H7 (cell line): ENCODE data around the gene DROSHA. TPM values are rescaled to one million over a fixed set of nuclear protein-coding genes. Genes with fewer than 3 reads are reported as not detected.

Experiments
- DNase-seq: peaks from one replicate; pipeline ENCODE4 v3.0.0; 2012
- H3K27me3 ChIP-seq: 2 replicates; pipeline ENCODE4 v1.6.0; 2011; ENCODE audit warnings: mild to moderate bottlenecking, low read length; ENCODE audit not compliant: control insufficient read depth, insufficient read depth
- H3K36me3 ChIP-seq: replicated peaks from 2 replicates; pipeline ENCODE4 v1.5.1; 2011; ENCODE audit warnings: low read length; ENCODE audit not compliant: control insufficient read depth, insufficient read depth
- H3K4me3 ChIP-seq: 2 replicates; pipeline ENCODE4 v1.5.1; 2011; ENCODE audit warnings: low read depth, mild to moderate bottlenecking, control low read depth, low read length, moderate library complexity; ENCODE audit not compliant: insufficient read depth
- total RNA-seq: library from RNA; depleted of rRNA; stranded (reverse); fragments of >200 nt; shearing (Covaris generic); gene quantifications from 2 replicates; pipeline ENCODE4 v1.2.3, GENCODE V29; 2014

DROSHA gene
- total RNA-seq, 1 experiment from 2014 or later = 36.0 TPM

DNA sequence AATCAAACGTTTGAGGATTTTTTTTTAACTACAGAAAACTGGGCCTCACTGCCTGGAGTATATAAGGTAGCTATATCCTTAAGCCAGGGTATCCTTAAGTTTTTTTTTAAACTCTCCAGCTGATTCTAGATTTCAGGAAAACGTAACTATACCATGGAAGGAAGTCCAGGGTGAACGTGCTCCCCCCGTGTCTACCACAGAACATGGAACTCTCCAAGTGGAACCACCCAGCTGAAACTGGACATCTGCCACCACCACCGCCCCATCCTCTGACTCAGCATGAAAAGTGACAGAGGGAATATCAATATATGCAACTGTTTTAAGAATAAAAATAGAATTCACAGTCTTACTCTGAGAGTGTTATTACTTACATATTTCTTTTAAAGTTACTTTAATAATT is 61.3 kb downstream of the DROSHA start:
- Histone ChIP-seq H3K4me3 (no peak overlapping the region), H3K36me3 (peaks cover 6% of the 10 kb centered on the region), H3K27me3 (no peaks in the 10 kb centered on the region)
- DNase-seq = no peak

DNA sequence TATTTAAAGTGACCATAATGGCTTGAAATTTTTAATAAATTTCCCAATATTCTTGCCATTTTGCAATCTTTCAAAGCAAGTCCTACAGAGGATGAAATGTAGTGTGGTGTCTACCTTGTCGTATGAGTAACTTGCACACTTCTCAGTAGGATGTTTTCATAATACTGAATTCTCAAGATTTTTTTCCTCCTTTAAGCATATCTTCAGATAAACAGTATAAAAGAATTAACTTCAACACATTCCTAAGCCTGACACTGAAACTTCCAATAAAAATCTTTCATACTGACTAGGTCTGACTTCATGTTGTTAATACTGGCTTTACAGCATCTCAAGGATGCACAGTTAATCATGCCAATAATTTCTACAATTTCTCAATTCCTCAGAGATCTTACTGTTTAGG is 62.0 kb downstream of the DROSHA start:
- Histone ChIP-seq H3K27me3 (no peaks in the 10 kb centered on the region), H3K36me3 (peaks cover 7% of the 10 kb centered on the region), H3K4me3 (no peak overlapping the region)
- DNase-seq = no peak

DNA sequence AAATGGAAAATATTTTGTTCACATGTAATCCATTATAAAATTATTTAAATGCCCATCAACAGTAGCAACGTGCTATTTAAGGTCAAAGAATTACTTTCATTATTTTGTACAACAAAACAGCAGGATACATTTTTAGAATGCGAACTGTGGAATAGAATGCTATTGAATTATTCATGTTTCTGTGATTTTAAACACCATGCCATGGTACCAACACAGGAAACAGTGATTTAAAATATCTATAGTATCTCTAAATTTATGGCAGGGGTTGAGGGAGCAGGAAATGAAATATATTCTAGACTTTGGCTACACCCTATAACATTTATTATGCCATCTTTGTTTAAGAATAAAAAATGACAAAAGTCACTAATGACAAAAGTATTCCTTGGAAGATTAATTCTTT is 62.4 kb downstream of the DROSHA start:
- no peaks in the 10 kb centered on the region for H3K27me3 ChIP-seq

DNA sequence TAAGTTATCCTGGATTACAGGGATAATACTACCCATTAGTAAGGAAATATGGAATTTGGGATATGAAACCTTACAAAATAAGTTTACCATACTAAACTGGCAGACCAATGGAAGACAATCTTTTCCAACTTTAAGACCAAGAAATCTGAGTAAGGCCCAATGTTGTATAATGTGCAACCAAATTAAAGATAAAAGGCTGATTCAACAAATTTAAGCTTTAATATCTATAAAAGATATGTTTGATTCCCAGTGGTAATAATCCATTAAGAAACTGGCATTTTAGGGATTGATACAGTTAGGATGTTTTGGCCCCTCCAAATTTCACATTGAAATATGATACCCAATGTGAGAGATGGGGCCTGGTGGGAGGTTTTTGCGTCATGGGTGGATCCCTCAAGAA is 66.6 kb downstream of the DROSHA start:
- Histone ChIP-seq H3K36me3 (peaks cover 11% of the 10 kb centered on the region), H3K27me3 (no peaks in the 10 kb centered on the region)
- DNase-seq = no peak

More for the DNA sequence above, 62.4 kb downstream of the DROSHA start:
- no peak overlapping the region for H3K4me3 ChIP-seq
- DNase-seq = no peak
- peaks cover 7% of the 10 kb centered on the region for H3K36me3 ChIP-seq

DNA sequence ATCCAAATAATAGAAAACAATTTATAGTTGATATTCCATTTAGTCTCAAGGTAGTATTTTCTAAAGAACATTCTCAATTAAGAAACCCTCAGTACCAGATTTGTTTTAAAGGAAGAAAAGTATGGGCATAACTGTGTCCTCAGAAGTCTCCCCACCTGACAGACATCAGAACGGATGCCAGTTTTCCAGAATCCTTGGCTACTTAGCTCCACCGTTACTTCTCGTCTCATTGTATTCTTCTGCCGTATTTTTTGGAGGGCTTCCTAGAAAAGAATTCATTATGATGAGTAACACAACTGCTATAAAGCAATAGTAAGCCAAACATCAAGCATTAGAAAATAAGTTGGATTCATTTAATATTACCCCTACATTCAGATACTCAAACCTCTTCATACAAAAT is 67.8 kb downstream of the DROSHA start:
- Histone ChIP-seq H3K27me3 (no peaks in the 10 kb centered on the region), H3K36me3 (peaks cover 11% of the 10 kb centered on the region), H3K4me3 (no peak overlapping the region)
- no peak for DNase-seq

More for the DNA sequence above, 66.6 kb downstream of the DROSHA start:
- no peak overlapping the region for H3K4me3 ChIP-seq

DNA sequence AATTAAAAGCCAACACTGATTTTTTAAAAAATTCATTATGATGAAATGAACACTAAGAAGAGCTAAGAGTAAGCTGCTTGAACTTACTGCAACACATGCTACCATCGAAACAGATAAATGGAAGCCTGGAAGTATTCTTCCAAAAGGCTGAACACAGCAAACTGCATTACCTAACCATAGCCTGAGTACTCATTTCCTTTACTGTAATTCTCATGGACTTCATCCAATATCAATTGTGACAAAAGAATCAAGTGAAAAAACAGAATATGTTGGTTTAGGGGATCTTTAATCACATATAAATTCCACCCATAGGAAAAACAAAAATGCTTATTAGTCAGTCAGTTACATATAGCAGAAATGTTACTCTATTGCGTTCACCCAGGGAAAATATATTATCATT is 68.5 kb downstream of the DROSHA start:
- peaks cover 11% of the 10 kb centered on the region for H3K36me3 ChIP-seq
- DNase-seq = no peak
- no peaks in the 10 kb centered on the region for H3K27me3 ChIP-seq
- H3K4me3 ChIP-seq = no peak overlapping the region

DNA sequence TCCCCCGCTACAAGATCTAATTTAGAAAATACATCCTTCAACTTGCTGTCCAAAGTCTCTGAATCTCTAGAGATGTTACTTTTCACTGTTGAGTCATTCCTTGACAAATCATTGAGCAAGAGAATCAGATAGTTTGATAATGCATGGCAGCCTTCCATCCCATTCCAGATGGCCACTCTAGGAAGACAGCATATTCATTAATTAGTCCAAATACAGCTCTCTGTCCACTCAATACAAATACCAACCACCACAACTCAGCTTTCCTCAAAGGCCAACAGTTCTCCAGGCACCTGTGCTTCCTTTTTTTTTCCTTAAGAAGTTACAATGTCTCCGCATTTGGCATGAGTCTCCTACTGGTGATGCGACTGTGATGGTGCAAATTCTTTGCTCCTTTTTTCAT is 72.3 kb downstream of the DROSHA start:
- H3K36me3 ChIP-seq = peaks cover 4% of the 10 kb centered on the region
- no peak for DNase-seq

DNA sequence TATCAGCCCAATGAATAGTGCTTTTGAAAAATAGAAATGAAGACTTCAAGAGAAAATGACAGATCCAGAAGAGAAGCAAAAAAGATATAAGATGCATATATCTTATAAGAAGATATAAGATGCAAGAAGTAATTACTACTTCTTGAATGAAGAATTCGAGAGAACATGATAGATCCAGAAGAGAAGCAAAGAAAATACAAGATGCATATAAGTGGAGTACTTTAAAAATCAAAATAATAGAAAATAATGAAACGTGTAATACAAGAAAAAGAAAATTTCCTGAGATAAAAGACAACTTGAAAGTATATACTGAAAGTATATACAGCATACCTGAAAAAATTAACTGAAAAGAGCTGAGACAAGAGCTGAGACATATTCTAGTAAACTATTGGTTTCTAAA is 76.7 kb downstream of the DROSHA start:
- DNase-seq = no peak
- no peaks in the 10 kb centered on the region; the same call in 1 of the 2 replicates for H3K36me3 ChIP-seq
- no peak overlapping the region for H3K4me3 ChIP-seq
- H3K27me3 ChIP-seq = no peaks in the 10 kb centered on the region

More for the DNA sequence above, 72.3 kb downstream of the DROSHA start:
- H3K27me3 ChIP-seq = no peaks in the 10 kb centered on the region
- H3K4me3 ChIP-seq = no peak overlapping the region

DNA sequence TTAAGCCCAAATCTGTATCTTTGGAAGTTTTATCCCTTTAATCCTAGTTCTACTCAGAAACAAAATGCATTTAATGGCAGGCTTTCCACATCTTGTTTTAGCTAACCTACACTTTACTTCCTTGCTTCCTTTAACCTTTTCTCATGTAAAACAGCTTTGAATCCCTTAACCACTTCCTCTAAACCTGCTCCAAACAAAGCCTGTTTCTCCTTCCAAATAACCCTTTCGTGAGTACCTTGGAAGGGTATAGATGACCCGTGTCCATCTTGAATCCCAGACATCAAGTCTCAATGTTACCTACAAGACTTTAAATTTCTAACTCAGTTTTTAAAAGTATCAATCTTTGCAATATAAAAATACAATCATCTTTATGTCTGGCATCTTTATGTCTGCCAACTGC is 78.4 kb downstream of the DROSHA start:
- H3K27me3 ChIP-seq = no peaks in the 10 kb centered on the region
- DNase-seq = peak; percentile 28
- no peak overlapping the region for H3K4me3 ChIP-seq
- H3K36me3 ChIP-seq = peaks cover 1% of the 10 kb centered on the region; the same call in 1 of the 2 replicates

DNA sequence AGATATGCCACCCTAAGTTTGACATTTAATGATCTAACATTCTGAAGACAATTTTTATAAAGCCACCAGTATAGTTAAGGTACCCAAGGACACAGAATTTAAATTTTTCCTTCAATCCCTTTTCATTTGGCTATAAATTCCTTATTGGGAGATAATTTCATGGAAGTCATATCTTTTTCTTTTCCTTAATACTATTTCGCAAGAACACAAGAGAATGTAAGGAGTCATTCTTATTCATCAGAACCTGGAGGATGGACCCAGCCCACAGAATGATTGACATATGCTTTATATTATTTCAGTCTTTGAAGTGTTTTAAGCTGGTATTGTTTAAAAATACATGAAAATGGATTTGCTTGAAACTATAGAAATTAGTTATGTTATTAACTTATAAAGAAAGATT is 79.6 kb downstream of the DROSHA start:
- DNase-seq = no peak
- H3K4me3 ChIP-seq = no peak overlapping the region
- peaks cover 1% of the 10 kb centered on the region; the same call in 1 of the 2 replicates for H3K36me3 ChIP-seq
- H3K27me3 ChIP-seq = no peaks in the 10 kb centered on the region

DNA sequence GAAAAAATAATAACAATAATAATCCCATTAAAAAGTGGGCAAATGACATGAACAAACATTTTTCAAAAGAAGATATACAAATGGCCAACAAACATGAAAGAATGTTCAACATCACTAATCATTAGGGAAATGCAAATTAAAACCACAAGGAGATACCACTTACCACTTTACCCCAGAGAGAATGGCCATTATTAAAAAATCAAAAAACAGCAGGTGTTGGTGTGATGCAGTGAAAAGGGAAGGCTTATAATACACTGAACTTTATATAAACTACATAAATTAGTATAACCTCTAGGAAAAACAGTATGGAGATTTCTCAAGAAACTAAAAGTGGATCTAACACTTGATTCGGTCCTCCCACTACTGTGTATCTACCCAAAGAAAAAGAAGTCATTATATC is 81.9 kb downstream of the DROSHA start:
- no peak overlapping the region for H3K4me3 ChIP-seq
- DNase-seq = no peak
- peaks cover 1% of the 10 kb centered on the region; the same call in 1 of the 2 replicates for H3K36me3 ChIP-seq
- H3K27me3 ChIP-seq = no peaks in the 10 kb centered on the region

DNA sequence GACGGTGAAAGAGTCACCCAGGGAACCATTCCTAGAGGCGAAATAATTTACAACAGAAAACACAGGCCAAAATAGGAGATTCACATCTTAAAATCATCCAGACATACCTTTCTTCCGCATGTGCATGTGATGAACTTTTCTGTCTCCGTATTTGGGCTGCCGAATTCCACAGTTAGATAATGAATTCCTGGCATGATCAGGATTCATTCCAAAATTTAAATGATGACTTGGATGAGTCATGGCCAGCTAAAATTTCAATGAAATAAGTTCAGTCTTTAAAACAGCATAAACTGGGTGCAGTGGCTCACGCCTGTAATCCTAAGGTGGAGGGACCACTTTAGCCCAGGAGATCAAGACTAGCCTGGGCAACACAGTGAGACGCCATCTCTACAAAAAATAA is 82.7 kb downstream of the DROSHA start:
- H3K36me3 ChIP-seq = peaks cover 1% of the 10 kb centered on the region; the same call in 1 of the 2 replicates
- no peak overlapping the region for H3K4me3 ChIP-seq
- H3K27me3 ChIP-seq = no peaks in the 10 kb centered on the region
- DNase-seq = no peak

DNA sequence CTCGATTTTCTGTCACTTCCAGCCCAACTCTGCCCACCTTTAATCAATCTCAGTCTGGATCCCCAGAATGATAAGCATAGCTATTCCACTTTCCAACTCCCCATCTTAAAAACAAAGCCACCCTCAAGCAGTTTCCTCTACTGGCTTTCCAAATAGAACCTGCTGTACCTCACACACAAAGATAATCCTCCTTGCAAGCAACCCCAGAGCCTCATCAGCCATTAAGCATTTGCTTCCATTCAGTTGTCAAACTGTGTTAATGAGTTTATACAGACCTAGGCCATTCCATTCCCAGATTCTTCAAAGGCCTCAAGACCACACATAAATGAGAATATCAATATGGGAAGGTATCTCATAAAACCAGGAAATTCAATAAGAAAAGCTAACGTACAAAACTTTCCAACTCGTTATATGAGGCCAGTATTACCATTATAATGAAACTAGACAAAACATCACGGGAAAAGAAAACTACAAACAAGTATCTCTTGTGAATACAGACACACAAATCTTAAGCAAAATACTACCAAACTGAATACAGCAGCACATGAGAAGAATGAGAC is 86.8 kb downstream of the DROSHA start:
- H3K4me3 ChIP-seq = no peak overlapping the region
- H3K36me3 ChIP-seq = peaks cover 1% of the 10 kb centered on the region; the same call in 1 of the 2 replicates
- no peak for DNase-seq
- no peaks in the 10 kb centered on the region for H3K27me3 ChIP-seq

DNA sequence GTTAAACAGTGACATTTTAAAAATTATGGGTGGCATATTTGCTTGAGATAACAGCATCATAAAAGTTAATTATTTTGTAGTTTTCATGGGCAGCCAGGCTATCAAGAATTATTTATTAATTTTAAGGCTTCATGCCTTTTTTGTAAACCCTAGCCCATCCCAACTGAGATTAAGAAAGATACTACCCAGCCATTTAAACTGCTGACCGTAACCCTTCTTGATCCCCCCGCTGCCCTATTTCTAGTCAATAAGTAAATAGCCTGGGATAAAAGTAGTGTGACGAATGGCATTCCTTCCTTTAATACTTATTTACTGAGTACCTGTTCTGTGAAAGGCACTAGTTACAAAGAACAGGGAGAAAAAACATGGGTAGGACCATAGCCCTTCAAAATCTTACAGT is 88.3 kb downstream of the DROSHA start:
- Histone ChIP-seq H3K36me3 (no peaks in the 10 kb centered on the region; the same call in 1 of the 2 replicates), H3K4me3 (no peak overlapping the region), H3K27me3 (no peaks in the 10 kb centered on the region)
- no peak for DNase-seq

DNA sequence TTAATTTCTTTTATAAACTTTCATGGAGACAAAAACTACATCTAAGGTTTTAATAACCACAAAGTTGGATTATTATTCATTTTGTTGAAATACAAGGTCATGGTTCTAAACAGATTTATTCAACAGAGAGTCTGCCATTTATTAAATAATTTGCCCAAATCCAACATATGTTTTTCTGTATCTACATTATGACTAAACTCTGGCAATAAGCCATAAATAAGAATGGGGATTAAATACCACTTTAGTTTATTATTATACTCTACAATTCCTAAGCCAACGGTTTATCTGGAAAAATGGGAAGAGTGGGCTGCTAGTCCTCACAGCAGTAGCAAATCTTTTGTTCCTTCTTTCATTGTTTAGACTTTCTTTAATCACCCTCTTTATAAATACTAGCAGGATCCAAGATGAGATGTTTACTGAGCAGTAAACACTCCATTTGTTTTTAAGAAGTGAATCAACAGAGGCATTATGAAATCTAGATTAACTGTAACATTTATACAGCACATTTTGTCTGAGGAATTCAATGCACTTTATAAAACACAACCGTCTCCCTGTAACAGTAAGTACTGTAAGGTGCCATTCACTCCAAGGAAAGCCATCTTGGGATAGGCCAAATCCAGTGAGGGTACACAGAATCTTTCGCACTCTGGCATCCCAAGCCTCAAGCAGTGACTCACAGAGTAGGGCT is 89.7 kb downstream of the DROSHA start:
- DNase-seq = no peak
- H3K36me3 ChIP-seq = no peaks in the 10 kb centered on the region; the same call in 1 of the 2 replicates
- no peaks in the 10 kb centered on the region for H3K27me3 ChIP-seq
- no peak overlapping the region for H3K4me3 ChIP-seq
